ES-I3 (cell line): ENCODE measurements around the gene YWHAQ.

Experiments
- H3K36me3 ChIP-seq: 2 replicates; pipeline ENCODE4 v1.6.1; 2013; ENCODE audit warnings: mild to moderate bottlenecking, low read length, control low read depth, moderate library complexity; ENCODE audit not compliant: insufficient read depth
- H3K4me1 ChIP-seq: 2 replicates; pipeline ENCODE4 v1.6.1; 2013; ENCODE audit warnings: mild to moderate bottlenecking, control low read depth, low read length; ENCODE audit not compliant: insufficient read depth
- H3K9ac ChIP-seq: 2 replicates; pipeline ENCODE4 v1.6.1; 2013; ENCODE audit warnings: low read depth, mild to moderate bottlenecking, low read length, moderate library complexity
- H3K9me3 ChIP-seq: 2 replicates; pipeline ENCODE4 v1.6.1; 2013; ENCODE audit warnings: mild to moderate bottlenecking, low read length, moderate library complexity; ENCODE audit not compliant: control insufficient read depth, insufficient read depth

YWHAQ gene

DNA sequence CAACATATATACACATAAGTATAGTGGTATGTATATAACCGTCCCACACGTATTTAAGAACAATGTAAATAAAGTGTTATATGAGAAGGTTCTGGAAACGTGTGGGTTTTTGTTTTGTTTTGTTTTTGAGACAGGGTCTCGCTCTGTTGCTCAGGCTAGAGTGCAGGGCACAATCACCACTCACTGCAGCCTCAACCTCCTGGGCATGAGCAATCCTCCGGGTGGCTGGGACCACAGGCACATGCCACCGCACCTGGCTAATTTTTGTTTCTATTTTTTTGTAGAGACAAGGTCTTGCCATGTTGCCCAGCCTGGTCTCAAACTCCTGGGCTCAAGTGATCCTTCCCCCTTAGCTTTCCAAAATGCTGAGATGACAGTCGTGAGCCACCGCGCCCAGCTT, 81.4 kb downstream of the YWHAQ start:
- Histone ChIP-seq H3K4me1 (peaks cover 13% of the 10 kb centered on the region; the same call in 1 of the 2 replicates), H3K9me3 (no peaks in the 10 kb centered on the region), H3K36me3 (no peaks in the 10 kb centered on the region), H3K9ac (no peak overlapping the region)

- no peaks in the 10 kb centered on the region for H3K9me3 ChIP-seq
- H3K4me1 ChIP-seq, result peaks cover 10% of the 10 kb centered on the region; the same call in 1 of the 2 replicates
- no peak overlapping the region for H3K9ac ChIP-seq
Observed at GRCh38 chr2:9548506-9548905, 82.3 kb downstream of the YWHAQ start.

DNA sequence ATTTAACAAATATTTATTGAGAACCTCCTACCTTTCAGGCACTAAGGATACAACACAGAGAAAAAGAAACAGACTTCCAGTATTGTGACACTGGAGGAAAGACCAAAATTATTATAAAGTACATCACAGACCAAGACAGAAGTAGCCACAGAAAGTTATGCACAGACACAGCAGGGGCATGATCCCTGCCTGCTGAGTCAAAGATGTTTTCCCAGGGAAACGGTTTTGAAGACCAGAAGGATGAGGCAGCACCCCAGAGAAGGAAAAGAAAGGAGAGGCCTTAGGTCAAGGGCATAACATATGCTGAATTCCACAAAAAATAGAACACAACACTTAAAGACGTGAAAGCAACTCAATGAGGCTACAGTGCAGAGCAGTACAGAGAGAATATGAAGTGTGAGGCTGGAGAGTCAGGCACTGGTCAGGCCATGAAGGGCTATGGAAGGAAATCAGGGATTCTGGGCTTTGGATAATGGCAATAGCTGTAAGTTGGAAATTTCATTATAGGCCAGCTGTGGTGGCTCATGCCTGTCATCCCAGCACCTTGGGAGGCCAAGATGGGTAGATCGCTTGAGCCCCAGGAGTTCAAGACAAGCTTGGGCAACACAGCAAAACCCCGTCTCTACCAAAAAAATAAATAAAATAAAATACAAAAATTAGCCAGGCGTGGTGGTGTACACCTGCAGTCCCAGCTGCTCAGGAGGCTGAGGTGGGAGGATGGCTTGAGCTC, 83.4 kb downstream of the YWHAQ start:
- H3K9ac ChIP-seq, result no peak overlapping the region
- H3K36me3 ChIP-seq, result no peaks in the 10 kb centered on the region
- H3K4me1 ChIP-seq, result peaks cover 10% of the 10 kb centered on the region; the same call in 1 of the 2 replicates
- no peaks in the 10 kb centered on the region for H3K9me3 ChIP-seq

More at GRCh38 chr2:9548506-9548905, 82.3 kb downstream of the YWHAQ start:
- no peaks in the 10 kb centered on the region for H3K36me3 ChIP-seq

DNA sequence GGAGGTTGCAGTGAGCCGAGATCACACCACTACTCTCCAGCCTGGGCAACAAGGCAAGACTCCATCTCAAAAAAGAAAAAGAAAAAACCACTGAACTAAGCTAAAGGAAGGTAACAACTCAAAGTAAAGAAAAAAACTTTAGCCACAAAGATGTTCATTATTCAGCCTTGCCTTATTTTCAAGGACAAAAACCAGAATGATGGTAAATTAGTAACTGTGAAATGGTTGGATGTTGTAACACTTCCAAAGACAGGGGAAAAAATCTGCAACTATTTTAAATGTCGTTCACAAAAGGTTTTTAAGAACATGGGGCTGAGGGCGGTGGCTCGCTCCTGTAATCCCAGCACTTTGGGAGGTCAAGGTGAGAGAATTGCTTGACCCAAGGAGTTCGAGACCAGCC, 85.3 kb downstream of the YWHAQ start:
- H3K36me3 ChIP-seq, result no peaks in the 10 kb centered on the region
- peaks cover 7% of the 10 kb centered on the region; the same call in 1 of the 2 replicates for H3K4me1 ChIP-seq
- H3K9ac ChIP-seq, result no peak overlapping the region
- H3K9me3 ChIP-seq, result no peaks in the 10 kb centered on the region

- H3K36me3 ChIP-seq, result no peaks in the 10 kb centered on the region
- H3K9ac ChIP-seq, result no peak overlapping the region
- H3K9me3 ChIP-seq, result no peaks in the 10 kb centered on the region
- H3K4me1 ChIP-seq, result peaks cover 7% of the 10 kb centered on the region; the same call in 1 of the 2 replicates
Observed at GRCh38 chr2:9543557-9543956, 87.2 kb downstream of the YWHAQ start.

- Histone ChIP-seq H3K9ac (no peak overlapping the region), H3K36me3 (no peaks in the 10 kb centered on the region), H3K9me3 (no peaks in the 10 kb centered on the region), H3K4me1 (no peaks in the 10 kb centered on the region)
Observed at GRCh38 chr2:9539531-9539930, 91.3 kb downstream of the YWHAQ start.

- Histone ChIP-seq H3K4me1 (no peaks in the 10 kb centered on the region), H3K9me3 (no peaks in the 10 kb centered on the region), H3K36me3 (no peaks in the 10 kb centered on the region), H3K9ac (no peak overlapping the region)
Observed at GRCh38 chr2:9538000-9538507, 92.7 kb downstream of the YWHAQ start.

DNA sequence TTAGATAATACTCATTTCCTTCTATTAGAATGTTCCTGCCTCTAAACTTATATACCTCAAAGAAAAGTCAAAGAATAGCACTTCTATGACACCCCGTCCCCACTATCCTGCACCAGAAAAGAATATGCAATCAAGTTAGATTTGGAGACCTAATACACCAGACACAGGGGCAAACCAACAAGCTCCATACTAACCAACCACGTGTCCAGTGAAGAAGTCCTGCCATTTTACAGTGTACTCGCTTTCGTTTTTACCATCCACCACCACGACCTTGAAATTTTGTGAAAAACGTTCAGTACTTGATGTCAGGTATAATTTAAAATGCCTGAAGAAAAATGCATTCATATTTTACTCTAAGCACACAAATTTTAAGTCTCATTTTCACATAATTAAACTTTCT, 94.3 kb downstream of the YWHAQ start:
- Histone ChIP-seq H3K9me3 (no peaks in the 10 kb centered on the region), H3K36me3 (no peaks in the 10 kb centered on the region), H3K9ac (no peak overlapping the region), H3K4me1 (no peaks in the 10 kb centered on the region)

- Histone ChIP-seq H3K9ac (no peak overlapping the region), H3K4me1 (no peaks in the 10 kb centered on the region), H3K36me3 (no peaks in the 10 kb centered on the region), H3K9me3 (no peaks in the 10 kb centered on the region)
Observed at GRCh38 chr2:9535177-9535576, 95.6 kb downstream of the YWHAQ start.
